ENCODE results near the gene ALPK3. TPM values are rescaled to one million over a fixed set of nuclear protein-coding genes. Genes with fewer than 3 reads are reported as not detected.

Gene ALPK3
- total RNA-seq, 2 donors from 2014 or later: 7.8 to 15.8 TPM

GRCh38 chr15:84919106-84919667, 102.0 kb downstream of the ALPK3 start:
- Histone ChIP-seq H3K36me3 (replicated peaks in 1 of 2; ENCODE audit: insufficient read depth in 1 of 2, low read depth in 2 of 2) (no peaks in the 10 kb centered on the region), H3K4me1 (peaks cover 15% of the 10 kb centered on the region), H3K9me3 (no peaks in the 10 kb centered on the region), H3K27me3 (no peaks in the 10 kb centered on the region), H3K27ac (no peak overlapping the region), H3K4me3 (no peak overlapping the region)
- 97% methylated on average over 2 of the region's 2 CpGs for WGBS, 2 donors
- DNase-seq: no peak
- TF ChIP-seq POLR2A (IDR thresholded peaks at IDR 0.05): no peak
- no peak for TF ChIP-seq CTCF (IDR thresholded peaks at IDR 0.05)
- intact Hi-C loops (cut with DNase I): no loop called here
- no peak for ATAC-seq

GRCh38 chr15:84921121-84921520, 104.0 kb downstream of the ALPK3 start:
- H3K9me3 ChIP-seq: no peaks in the 10 kb centered on the region
- H3K27ac ChIP-seq: no peak overlapping the region
- no peak for TF ChIP-seq CTCF (IDR thresholded peaks at IDR 0.05)
- no peak for TF ChIP-seq POLR2A (IDR thresholded peaks at IDR 0.05)
- H3K4me3 ChIP-seq: no peak overlapping the region
- DNase-seq (no peak), ATAC-seq (no peak)
- no peaks in the 10 kb centered on the region for H3K36me3 ChIP-seq (replicated peaks in 1 of 2; ENCODE audit: insufficient read depth in 1 of 2, low read depth in 2 of 2)
- intact Hi-C loops (cut with DNase I): loop anchor here (10.0 kb wide), 2 partner anchors 266 to 326 kb away; partner anchors contain the start of genes NMB and WDR73
- H3K27me3 ChIP-seq: no peaks in the 10 kb centered on the region
- 71 to 72% methylated on average over 2 of the region's 2 CpGs for WGBS, 2 donors
- no peaks in the 10 kb centered on the region for H3K4me1 ChIP-seq

GRCh38 chr15:84922530-84922929, 105.4 kb downstream of the ALPK3 start:
- Histone ChIP-seq H3K4me1 (peaks cover under 1% of the 10 kb centered on the region), H3K36me3 (replicated peaks in 1 of 2; ENCODE audit: insufficient read depth in 1 of 2, low read depth in 2 of 2) (no peaks in the 10 kb centered on the region), H3K27ac (no peak overlapping the region), H3K27me3 (no peaks in the 10 kb centered on the region), H3K9me3 (no peaks in the 10 kb centered on the region), H3K4me3 (no peak overlapping the region)
- intact Hi-C loops (cut with DNase I): loop anchor here (10.0 kb wide), 2 partner anchors 268 to 328 kb away; partner anchors contain the start of genes NMB and WDR73
- WGBS, 2 donors: 82 to 87% methylated on average over 12 to 13 of the region's 13 CpGs
- TF ChIP-seq CTCF (IDR thresholded peaks at IDR 0.05) (no peak), POLR2A (IDR thresholded peaks at IDR 0.05) (no peak)
- DNase-seq (no peak), ATAC-seq (no peak)

Small RNA genes within 50 kb of the gene (small RNA-seq; reads per million reads assigned to genes)
- gene RF00402: not detected

Other genes starting within 250 kb of the ALPK3 start
- 10 to 100 TPM; 13.5 TPM for gene ZSCAN2, start 216.3 kb upstream of the ALPK3 start, total RNA-seq
- 10 to 100 TPM; 21.1 to 25.4 TPM for gene WDR73, start 163.1 kb upstream of the ALPK3 start, total RNA-seq
- gene NMB, start 159.2 kb upstream of the ALPK3 start, total RNA-seq: 1 to 10 TPM; 6.3 to 8.8 TPM
- gene SEC11A, start 101.2 kb upstream of the ALPK3 start, total RNA-seq: 10 to 100 TPM; 83.8 to 89.3 TPM
- gene ZNF592, start 68.8 kb upstream of the ALPK3 start, total RNA-seq: 10 to 100 TPM; 14.3 to 20.8 TPM
- under 1 TPM in 1 of 2 donors, not detected in 1; 0.26 TPM for gene SLC28A1, start 67.3 kb downstream of the ALPK3 start, total RNA-seq
- 10 to 100 TPM; 34.2 to 50.1 TPM for gene PDE8A, start 164.5 kb downstream of the ALPK3 start, total RNA-seq